ENCODE results near the gene TYMS. TPM values are rescaled to one million over a fixed set of nuclear protein-coding genes. Genes with fewer than 3 reads are reported as not detected.
A peak's percentile ranks its signal among the peaks of the same experiment; 100 is the strongest.

TYMS gene
- total RNA-seq, 1 donor from 2014 or later, result 67.4 TPM

DNA sequence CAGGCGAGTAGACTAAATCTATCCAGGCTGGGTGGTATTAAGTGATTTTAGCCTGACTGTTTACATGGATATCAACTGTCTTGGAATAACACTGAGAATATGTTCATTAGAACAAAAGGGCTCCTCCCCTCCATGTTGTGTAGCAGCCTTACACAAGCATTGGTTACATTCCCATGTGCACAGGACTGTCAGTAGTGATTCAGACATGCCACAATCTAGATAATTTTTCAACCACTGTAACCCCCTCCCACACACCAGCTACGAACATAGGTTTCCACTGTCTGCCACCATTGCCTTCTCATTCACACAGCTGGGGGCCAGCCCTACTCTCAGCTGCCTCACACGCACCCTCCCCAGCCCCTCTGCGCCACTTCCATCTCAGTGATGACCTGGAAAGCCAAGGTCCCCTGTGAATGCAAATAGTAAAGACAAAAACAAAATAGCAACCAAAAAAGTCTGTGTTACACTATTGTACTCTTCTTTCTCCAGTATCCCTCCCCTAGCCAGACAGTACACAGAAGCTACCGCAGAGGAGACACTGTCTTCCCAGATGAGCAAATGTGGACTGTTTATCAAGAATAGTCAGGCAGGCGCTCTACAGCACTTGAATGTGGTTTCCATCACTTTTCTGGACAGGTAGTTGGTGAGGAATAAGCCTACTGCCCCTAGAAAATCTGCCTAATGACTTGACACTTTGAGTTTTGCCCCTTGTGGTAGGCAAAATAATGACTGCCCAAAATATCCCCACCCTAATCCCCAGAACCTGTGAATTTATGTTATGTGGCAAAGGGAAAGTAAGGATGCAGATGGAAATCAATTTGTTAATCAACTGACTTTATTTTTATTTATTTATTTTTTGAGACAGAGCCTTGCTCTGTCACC, 27.9 kb upstream of the TYMS start:
- no peak for DNase-seq (ENCODE audit: low spot score, unreplicated experiment)
- H3K27ac Mint-ChIP-seq, result no peak overlapping the region
- peaks cover 1% of the 10 kb centered on the region for H3K36me3 Mint-ChIP-seq (ENCODE audit: insufficient read depth)
- peaks cover 1% of the 10 kb centered on the region for H3K4me1 Mint-ChIP-seq (ENCODE audit: low read depth)
- H3K4me3 Mint-ChIP-seq (ENCODE audit: low read depth), result no peak overlapping the region
- H3K9me3 Mint-ChIP-seq (ENCODE audit: low read depth), result peaks cover 6% of the 10 kb centered on the region
- no peaks in the 10 kb centered on the region for H3K27me3 Mint-ChIP-seq
- TF ChIP-seq CTCF (IDR thresholded peaks at IDR 0.05; ENCODE audit: unreplicated experiment), result peak; percentile 19

GRCh38 chr18:631560-631959, 25.9 kb upstream of the TYMS start:
- no peak for DNase-seq (ENCODE audit: low spot score, unreplicated experiment)
- peaks cover 5% of the 10 kb centered on the region for H3K4me1 Mint-ChIP-seq (ENCODE audit: low read depth)
- peaks cover 6% of the 10 kb centered on the region for H3K9me3 Mint-ChIP-seq (ENCODE audit: low read depth)
- no peak overlapping the region for H3K27ac Mint-ChIP-seq
- H3K27me3 Mint-ChIP-seq, result no peaks in the 10 kb centered on the region
- no peak overlapping the region for H3K4me3 Mint-ChIP-seq (ENCODE audit: low read depth)
- TF ChIP-seq CTCF (IDR thresholded peaks at IDR 0.05; ENCODE audit: unreplicated experiment), result no peak
- H3K36me3 Mint-ChIP-seq (ENCODE audit: insufficient read depth), result peaks cover 1% of the 10 kb centered on the region

DNA sequence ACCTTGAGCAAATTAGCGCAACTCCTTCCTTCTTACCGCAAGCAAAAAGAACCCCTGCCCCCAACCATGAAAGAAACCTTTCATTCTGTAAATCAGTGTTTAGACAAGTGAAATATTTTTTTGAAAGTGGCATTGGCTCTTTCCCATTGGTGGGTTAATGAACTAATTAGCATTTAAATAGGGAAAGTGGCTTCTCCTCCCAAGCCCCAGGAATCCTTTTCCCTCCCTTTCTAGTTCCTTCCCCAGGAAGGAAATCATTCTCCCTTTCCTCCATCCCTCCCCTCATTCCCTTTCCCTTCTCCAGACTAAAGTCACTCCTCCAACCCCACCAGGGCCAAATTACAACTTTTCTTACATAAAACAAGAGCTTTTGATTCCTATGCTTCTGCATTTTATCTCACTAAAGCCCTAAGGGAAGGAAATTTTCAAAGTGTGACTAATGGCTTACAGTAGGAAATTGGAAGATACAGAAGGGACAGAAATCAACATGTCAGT, 22.9 kb upstream of the TYMS start:
- no peak for DNase-seq (ENCODE audit: low spot score, unreplicated experiment)
- peaks cover 5% of the 10 kb centered on the region for H3K4me1 Mint-ChIP-seq (ENCODE audit: low read depth)
- H3K36me3 Mint-ChIP-seq (ENCODE audit: insufficient read depth), result peaks cover 1% of the 10 kb centered on the region
- H3K9me3 Mint-ChIP-seq (ENCODE audit: low read depth), result peaks cover 6% of the 10 kb centered on the region
- H3K4me3 Mint-ChIP-seq (ENCODE audit: low read depth), result no peak overlapping the region
- peak overlapping the region; percentile 7 for H3K27ac Mint-ChIP-seq
- H3K27me3 Mint-ChIP-seq, result no peaks in the 10 kb centered on the region
- no peak for TF ChIP-seq CTCF (IDR thresholded peaks at IDR 0.05; ENCODE audit: unreplicated experiment)

- Mint-ChIP-seq H3K27me3 (no peaks in the 10 kb centered on the region), H3K4me3 (ENCODE audit: low read depth) (no peak overlapping the region), H3K4me1 (ENCODE audit: low read depth) (peaks cover 5% of the 10 kb centered on the region), H3K36me3 (ENCODE audit: insufficient read depth) (peaks cover 1% of the 10 kb centered on the region), H3K9me3 (ENCODE audit: low read depth) (peaks cover 6% of the 10 kb centered on the region), H3K27ac (no peak overlapping the region)
- no peak for DNase-seq (ENCODE audit: low spot score, unreplicated experiment)
- TF ChIP-seq CTCF (IDR thresholded peaks at IDR 0.05; ENCODE audit: unreplicated experiment), result no peak
These were observed 22.3 kb upstream of the TYMS start for GRCh38 chr18:635171-635570.

DNA sequence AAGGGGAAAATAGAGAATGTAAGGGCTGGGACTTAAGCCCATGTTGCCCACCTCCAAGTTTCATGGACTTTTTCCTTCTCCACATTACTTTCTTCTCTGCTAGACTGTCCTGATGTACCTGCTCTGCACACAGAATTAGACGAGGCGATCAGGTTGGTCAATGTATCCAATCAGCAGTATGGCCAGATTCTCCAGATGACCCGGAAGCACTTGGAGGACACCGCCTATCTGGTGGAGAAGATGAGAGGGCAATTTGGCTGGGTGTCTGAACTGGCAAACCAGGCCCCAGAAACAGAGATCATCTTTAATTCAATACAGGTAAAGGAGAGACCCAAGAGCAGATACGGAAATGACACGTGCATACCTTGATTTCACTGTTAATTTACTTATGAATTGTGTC, 16.2 kb upstream of the TYMS start:
- Mint-ChIP-seq H3K27ac (no peak overlapping the region), H3K4me3 (ENCODE audit: low read depth) (no peak overlapping the region), H3K4me1 (ENCODE audit: low read depth) (no peaks in the 10 kb centered on the region), H3K36me3 (ENCODE audit: insufficient read depth) (no peaks in the 10 kb centered on the region), H3K27me3 (no peaks in the 10 kb centered on the region), H3K9me3 (ENCODE audit: low read depth) (no peaks in the 10 kb centered on the region)
- DNase-seq (ENCODE audit: low spot score, unreplicated experiment), result no peak
- TF ChIP-seq CTCF (IDR thresholded peaks at IDR 0.05; ENCODE audit: unreplicated experiment), result no peak

Data from progenitor cell of endocrine pancreas (in vitro differentiated cells).